IPS DF 6.9 (cell line): Measurements from ENCODE around the gene CIZ1.

Experiments
- DNase-seq: peaks from one replicate; pipeline ENCODE4 v3.0.0-alpha.2; 2013; ENCODE audit warnings: low read depth, low spot score
- H3K27ac ChIP-seq: one replicate; pipeline ENCODE4 v1.5.1; 2013; ENCODE audit warnings: low read length, control low read depth
- H3K27me3 ChIP-seq: 2 replicates; pipeline ENCODE4 v1.6.1; 2013; ENCODE audit warnings: mild to moderate bottlenecking, low read length; ENCODE audit not compliant: control insufficient read depth, insufficient read depth
- H3K36me3 ChIP-seq: 2 replicates; pipeline ENCODE4 v1.6.1; 2013; ENCODE audit warnings: low read length; ENCODE audit not compliant: control insufficient read depth, insufficient read depth
- H3K4me1 ChIP-seq: 2 replicates; pipeline ENCODE4 v1.6.1; 2013; ENCODE audit warnings: low read length; ENCODE audit not compliant: control insufficient read depth, insufficient read depth
- H3K4me3 ChIP-seq: 2 replicates; pipeline ENCODE4 v1.5.1; 2013; ENCODE audit warnings: mild to moderate bottlenecking, low read length
- H3K9me3 ChIP-seq: 2 replicates; pipeline ENCODE4 v1.6.1; 2013; ENCODE audit warnings: low read length, inconsistent platforms; ENCODE audit not compliant: control insufficient read depth, insufficient read depth
- WGBS: extraction: QIAGEN DNeasy Blood & Tissue Kit; methylation state at CpG from one replicate; pipeline ENCODE4 v1.1.7; 2013; ENCODE audit warnings: mixed read lengths, missing lambda C conversion rate; ENCODE audit not compliant: insufficient read length, insufficient coverage; 5-methylcytosine and 5-hydroxymethylcytosine counted together

CIZ1 gene

GRCh38 chr9:128121466-128121810 lies 69.9 kb downstream of the CIZ1 start:
- no peak for DNase-seq
- no peaks in the 10 kb centered on the region for H3K27me3 ChIP-seq
- H3K4me3 ChIP-seq: no peak overlapping the region
- WGBS: no CpG with 5 or more reads among the region's 5 CpGs
- peaks cover 5% of the 10 kb centered on the region for H3K4me1 ChIP-seq
- H3K36me3 ChIP-seq: peaks cover 37% of the 10 kb centered on the region
- H3K9me3 ChIP-seq: no peaks in the 10 kb centered on the region
- no peak overlapping the region for H3K27ac ChIP-seq

- Histone ChIP-seq H3K27me3 (no peaks in the 10 kb centered on the region), H3K27ac (no peak overlapping the region), H3K4me3 (no peak overlapping the region), H3K36me3 (peaks cover 37% of the 10 kb centered on the region), H3K9me3 (no peaks in the 10 kb centered on the region), H3K4me1 (peaks cover 2% of the 10 kb centered on the region; the same call in 1 of the 2 replicates)
- WGBS: no CpG with 5 or more reads among the region's 29 CpGs
- no peak for DNase-seq
Observed at GRCh38 chr9:128120741-128121465, 70.5 kb downstream of the CIZ1 start.

GRCh38 chr9:128120061-128120740 lies 71.2 kb downstream of the CIZ1 start:
- Histone ChIP-seq H3K9me3 (no peaks in the 10 kb centered on the region), H3K27ac (no peak overlapping the region), H3K4me3 (no peak overlapping the region), H3K27me3 (no peaks in the 10 kb centered on the region), H3K36me3 (peaks cover 37% of the 10 kb centered on the region), H3K4me1 (peaks cover 2% of the 10 kb centered on the region; the same call in 1 of the 2 replicates)
- no peak for DNase-seq
- no CpG with 5 or more reads among the region's 20 CpGs for WGBS

GRCh38 chr9:128118971-128119665 lies 72.3 kb downstream of the CIZ1 start:
- Histone ChIP-seq H3K4me1 (peaks cover 2% of the 10 kb centered on the region; the same call in 1 of the 2 replicates), H3K36me3 (peaks cover 30% of the 10 kb centered on the region), H3K4me3 (no peak overlapping the region), H3K27me3 (no peaks in the 10 kb centered on the region), H3K9me3 (no peaks in the 10 kb centered on the region), H3K27ac (no peak overlapping the region)
- WGBS: no CpG with 5 or more reads among the region's 15 CpGs
- no peak for DNase-seq

GRCh38 chr9:128118472-128118857 lies 72.9 kb downstream of the CIZ1 start:
- no peak for DNase-seq
- Histone ChIP-seq H3K4me1 (peaks cover 2% of the 10 kb centered on the region; the same call in 1 of the 2 replicates), H3K27ac (no peak overlapping the region), H3K36me3 (peaks cover 25% of the 10 kb centered on the region), H3K27me3 (no peaks in the 10 kb centered on the region), H3K9me3 (no peaks in the 10 kb centered on the region), H3K4me3 (no peak overlapping the region)
- no CpG with 5 or more reads among the region's 3 CpGs for WGBS

GRCh38 chr9:128117613-128118471 lies 73.5 kb downstream of the CIZ1 start:
- Histone ChIP-seq H3K4me1 (peaks cover 2% of the 10 kb centered on the region; the same call in 1 of the 2 replicates), H3K27ac (no peak overlapping the region), H3K36me3 (peaks cover 21% of the 10 kb centered on the region), H3K9me3 (no peaks in the 10 kb centered on the region), H3K27me3 (no peaks in the 10 kb centered on the region), H3K4me3 (no peak overlapping the region)
- peak; percentile 92 for DNase-seq
- no CpG with 5 or more reads among the region's 27 CpGs for WGBS

GRCh38 chr9:128116104-128117083 lies 75.0 kb downstream of the CIZ1 start:
- no peak for DNase-seq
- H3K9me3 ChIP-seq: no peaks in the 10 kb centered on the region
- no peak overlapping the region for H3K27ac ChIP-seq
- H3K4me3 ChIP-seq: no peak overlapping the region
- no peaks in the 10 kb centered on the region for H3K27me3 ChIP-seq
- WGBS: no CpG with 5 or more reads among the region's 16 CpGs
- peaks cover 2% of the 10 kb centered on the region; the same call in 1 of the 2 replicates for H3K4me1 ChIP-seq
- H3K36me3 ChIP-seq: peaks cover 11% of the 10 kb centered on the region; the same call in 1 of the 2 replicates
